ENCODE measurements around the gene CASP2.
A peak's percentile ranks its signal among the peaks of the same experiment; 100 is the strongest.

The CASP2 gene

DNA sequence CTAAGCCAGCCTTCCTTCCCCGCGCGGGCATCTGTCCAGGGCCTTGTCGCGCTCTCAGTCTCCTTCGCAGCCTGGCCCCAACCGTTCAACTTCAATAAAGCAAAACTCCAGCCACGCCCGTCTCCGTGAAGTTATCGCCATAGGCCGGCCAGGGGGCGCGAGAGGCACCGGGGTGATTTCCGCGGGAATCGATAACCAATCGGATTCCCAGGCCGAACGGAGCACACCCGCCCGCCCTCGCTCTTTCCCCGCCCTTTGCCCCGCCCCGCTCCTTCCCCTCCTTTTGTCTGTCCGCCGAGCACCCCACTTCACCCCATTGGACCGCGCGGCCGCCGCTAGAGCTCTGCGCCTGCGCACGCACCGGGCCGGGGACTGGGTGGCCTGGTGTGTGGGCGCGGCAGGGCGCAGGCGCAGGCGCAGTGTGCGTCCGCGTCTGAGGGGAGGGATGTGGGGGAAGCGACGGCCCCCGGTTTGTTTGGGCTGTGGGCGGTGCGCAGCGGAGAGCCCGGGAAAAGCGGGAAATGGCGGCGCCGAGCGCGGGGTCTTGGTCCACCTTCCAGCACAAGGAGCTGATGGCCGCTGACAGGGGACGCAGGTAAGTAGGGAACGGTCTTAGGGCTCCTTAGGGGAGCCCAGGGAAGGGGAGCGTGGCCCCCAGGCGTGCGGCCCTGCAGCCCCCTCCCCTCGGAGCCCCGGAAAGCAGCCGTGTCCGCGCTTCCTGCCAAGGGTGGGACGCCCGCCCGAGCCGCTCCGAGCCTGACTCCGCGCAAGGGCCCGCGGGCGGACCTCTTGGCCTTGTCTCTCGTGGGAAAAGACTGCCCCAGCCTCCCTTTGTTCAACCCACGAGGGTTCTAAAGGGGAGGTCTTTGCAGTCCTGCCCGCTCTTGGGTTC is at the start of gene CASP2:
TSS of gene CASP2 (plus strand) at position 417 of the 892 bp plus-strand sequence. CDS start at position 522, 105 bp downstream.
- Histone ChIP-seq H3K27me3 (ENCODE audit: insufficient read depth, low read length) (peaks cover 35% of the 10 kb centered on the region), H3K36me3 (ENCODE audit: insufficient read depth, low read depth, low read length) (peaks cover 31% of the 10 kb centered on the region), H3K4me3 (ENCODE audit: low read length) (peak within 1 kb of the TSS; percentile 99), H3K27ac (ENCODE audit: low read length) (peak within 1 kb of the TSS; percentile 91), H3K9me3 (ENCODE audit: insufficient read depth, low read depth, low read length) (peaks cover 7% of the 10 kb centered on the region; the same call in 1 of the 2 replicates), H3K4me1 (ENCODE audit: insufficient read depth, low read length) (peaks cover 12% of the 10 kb centered on the region), H3K9ac (ENCODE audit: low read depth, low read length) (peak within 1 kb of the TSS; percentile 99)

DNA sequence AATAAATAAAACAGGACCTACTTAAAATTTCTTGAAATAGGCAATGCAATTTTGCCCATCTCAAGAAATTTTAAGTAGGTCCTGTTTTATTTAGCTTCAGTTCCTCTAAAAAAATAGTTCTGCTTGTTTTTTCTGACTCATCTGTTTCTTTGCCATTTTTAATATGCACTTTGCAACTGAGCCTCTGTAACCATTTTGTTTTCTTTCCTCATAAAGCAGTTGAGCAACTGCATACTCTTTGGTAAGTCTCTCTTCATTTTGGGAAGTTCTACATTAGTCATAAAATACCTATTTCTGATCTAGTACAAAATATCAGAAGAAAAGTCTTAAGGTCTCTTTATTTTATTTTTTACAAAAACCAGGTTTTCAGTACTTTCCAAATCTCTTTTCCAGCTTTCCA is 48.3 kb upstream of the CASP2 start:
- Histone ChIP-seq H3K4me3 (ENCODE audit: low read length) (no peak overlapping the region), H3K4me1 (ENCODE audit: insufficient read depth, low read length) (no peaks in the 10 kb centered on the region), H3K9me3 (ENCODE audit: insufficient read depth, low read depth, low read length) (no peaks in the 10 kb centered on the region), H3K27ac (ENCODE audit: low read length) (no peak overlapping the region), H3K9ac (ENCODE audit: low read depth, low read length) (no peak overlapping the region), H3K27me3 (ENCODE audit: insufficient read depth, low read length) (peaks cover 10% of the 10 kb centered on the region), H3K36me3 (ENCODE audit: insufficient read depth, low read depth, low read length) (no peaks in the 10 kb centered on the region)

DNA sequence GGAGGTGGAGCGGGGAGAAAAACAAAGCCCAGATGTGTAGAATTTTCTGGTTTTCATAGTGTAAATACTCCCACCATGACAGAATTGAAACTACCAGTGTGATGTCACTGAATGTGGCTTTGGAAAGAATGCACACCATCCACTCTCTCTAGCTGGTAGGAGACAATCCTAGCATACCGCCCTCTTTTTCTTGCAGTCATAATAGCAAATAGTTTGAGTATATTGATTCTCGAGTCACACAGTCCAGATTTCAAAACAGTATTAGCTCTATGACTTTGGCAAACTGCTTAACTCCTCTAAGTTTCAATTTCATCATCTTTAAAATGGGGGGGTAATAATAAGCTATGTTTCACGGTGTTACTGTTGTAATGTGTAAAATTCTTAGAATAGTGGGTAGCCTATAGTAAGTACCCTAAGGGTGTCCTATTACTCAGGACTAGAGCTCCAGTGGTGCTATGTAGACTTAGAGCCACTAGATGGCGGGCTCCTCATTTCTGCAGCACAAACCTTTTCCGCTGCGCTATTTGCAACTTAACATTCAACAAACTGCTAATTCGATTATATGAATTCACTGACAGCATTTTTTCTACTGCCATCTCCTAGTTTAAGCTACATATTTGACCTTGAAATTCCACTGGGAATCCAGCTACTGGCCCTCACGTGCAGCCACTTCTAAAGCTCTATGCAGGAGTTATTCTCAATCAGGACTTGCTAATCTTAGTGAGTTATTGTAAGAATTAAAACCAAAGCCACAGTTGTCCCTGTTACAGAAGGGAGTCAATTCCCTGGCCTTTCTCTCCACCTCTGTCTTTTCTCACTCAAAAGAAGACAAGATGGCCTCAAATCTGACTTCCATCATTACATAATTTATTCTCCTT is 47.6 kb upstream of the CASP2 start:
- no peak overlapping the region for H3K27ac ChIP-seq (ENCODE audit: low read length)

DNA sequence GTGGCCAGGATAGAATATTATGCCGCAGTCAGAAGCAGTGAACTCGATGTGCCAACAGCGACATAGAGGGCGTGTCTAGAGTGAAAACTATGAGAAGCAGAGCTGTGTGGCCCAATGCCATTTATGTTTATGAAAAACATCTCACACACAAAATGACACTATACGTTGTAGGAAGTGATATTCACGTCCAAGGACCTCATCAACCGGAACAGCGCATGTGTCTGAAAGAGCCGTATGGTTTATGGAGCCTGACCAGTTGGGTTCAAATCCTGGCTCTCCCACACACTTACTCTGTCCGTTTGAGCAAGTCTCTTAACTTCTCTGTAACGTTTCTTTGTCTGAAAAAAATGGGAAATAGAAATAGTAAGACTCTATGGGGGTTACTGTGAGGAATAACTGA is 45.8 kb upstream of the CASP2 start:
- Histone ChIP-seq H3K36me3 (ENCODE audit: insufficient read depth, low read depth, low read length) (no peaks in the 10 kb centered on the region), H3K4me1 (ENCODE audit: insufficient read depth, low read length) (no peaks in the 10 kb centered on the region), H3K27ac (ENCODE audit: low read length) (no peak overlapping the region), H3K4me3 (ENCODE audit: low read length) (no peak overlapping the region), H3K27me3 (ENCODE audit: insufficient read depth, low read length) (peaks cover 10% of the 10 kb centered on the region), H3K9me3 (ENCODE audit: insufficient read depth, low read depth, low read length) (no peaks in the 10 kb centered on the region), H3K9ac (ENCODE audit: low read depth, low read length) (no peak overlapping the region)

More for the DNA sequence above, 47.6 kb upstream of the CASP2 start:
- Histone ChIP-seq H3K9ac (ENCODE audit: low read depth, low read length) (no peak overlapping the region), H3K27me3 (ENCODE audit: insufficient read depth, low read length) (peaks cover 10% of the 10 kb centered on the region), H3K4me3 (ENCODE audit: low read length) (no peak overlapping the region), H3K4me1 (ENCODE audit: insufficient read depth, low read length) (no peaks in the 10 kb centered on the region), H3K36me3 (ENCODE audit: insufficient read depth, low read depth, low read length) (no peaks in the 10 kb centered on the region), H3K9me3 (ENCODE audit: insufficient read depth, low read depth, low read length) (no peaks in the 10 kb centered on the region)

- Histone ChIP-seq H3K36me3 (ENCODE audit: insufficient read depth, low read depth, low read length) (no peaks in the 10 kb centered on the region), H3K9ac (ENCODE audit: low read depth, low read length) (no peak overlapping the region), H3K4me1 (ENCODE audit: insufficient read depth, low read length) (no peaks in the 10 kb centered on the region), H3K27ac (ENCODE audit: low read length) (no peak overlapping the region), H3K4me3 (ENCODE audit: low read length) (no peak overlapping the region), H3K27me3 (ENCODE audit: insufficient read depth, low read length) (peaks cover 10% of the 10 kb centered on the region), H3K9me3 (ENCODE audit: insufficient read depth, low read depth, low read length) (no peaks in the 10 kb centered on the region)
Measured at GRCh38 chr7:143243111-143243510, 45.0 kb upstream of the CASP2 start.

DNA sequence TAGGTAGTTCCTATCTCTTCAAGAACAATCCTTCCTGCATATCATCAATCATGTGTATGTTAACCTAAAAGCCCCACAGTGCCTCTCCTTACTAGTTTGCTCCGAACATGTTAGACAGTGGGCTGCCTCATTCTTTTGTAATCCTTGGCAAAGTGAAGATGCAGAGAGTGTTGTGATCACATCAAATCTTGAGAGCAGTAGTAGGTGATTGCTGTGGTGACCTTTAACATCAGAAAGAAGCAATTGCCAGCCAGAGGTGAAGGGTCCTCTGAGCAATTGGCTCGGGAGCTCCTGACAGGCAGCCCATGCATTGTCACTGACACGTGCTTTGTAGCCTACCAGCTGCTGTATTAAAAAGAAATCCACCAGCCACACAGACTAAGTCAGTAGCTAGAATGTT is 44.5 kb upstream of the CASP2 start:
- Histone ChIP-seq H3K4me3 (ENCODE audit: low read length) (no peak overlapping the region), H3K27ac (ENCODE audit: low read length) (no peak overlapping the region), H3K9me3 (ENCODE audit: insufficient read depth, low read depth, low read length) (no peaks in the 10 kb centered on the region), H3K27me3 (ENCODE audit: insufficient read depth, low read length) (peaks cover 10% of the 10 kb centered on the region), H3K9ac (ENCODE audit: low read depth, low read length) (no peak overlapping the region), H3K36me3 (ENCODE audit: insufficient read depth, low read depth, low read length) (no peaks in the 10 kb centered on the region), H3K4me1 (ENCODE audit: insufficient read depth, low read length) (no peaks in the 10 kb centered on the region)

DNA sequence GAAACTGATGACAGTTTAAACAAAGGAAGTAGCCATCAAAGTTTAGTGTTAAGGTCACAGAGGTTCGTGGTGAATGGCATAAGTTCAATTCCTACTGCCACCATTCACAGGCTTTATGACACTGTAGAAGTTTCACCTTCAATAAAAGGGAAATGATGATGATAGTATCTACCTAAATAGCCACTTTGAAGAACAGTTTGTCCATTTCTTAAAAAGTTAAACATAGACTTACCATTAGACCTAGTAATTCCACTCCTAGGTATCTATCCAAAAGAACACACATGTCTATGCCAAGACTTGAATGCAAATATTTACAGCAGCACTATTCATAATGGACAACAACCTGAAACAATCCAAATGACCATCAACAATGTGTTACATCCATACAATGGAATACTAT is 43.8 kb upstream of the CASP2 start:
- no peaks in the 10 kb centered on the region for H3K4me1 ChIP-seq (ENCODE audit: insufficient read depth, low read length)
- H3K36me3 ChIP-seq (ENCODE audit: insufficient read depth, low read depth, low read length): no peaks in the 10 kb centered on the region
- H3K4me3 ChIP-seq (ENCODE audit: low read length): no peak overlapping the region
- H3K27me3 ChIP-seq (ENCODE audit: insufficient read depth, low read length): peaks cover 10% of the 10 kb centered on the region
- no peak overlapping the region for H3K27ac ChIP-seq (ENCODE audit: low read length)
- no peak overlapping the region for H3K9ac ChIP-seq (ENCODE audit: low read depth, low read length)
- no peaks in the 10 kb centered on the region for H3K9me3 ChIP-seq (ENCODE audit: insufficient read depth, low read depth, low read length)

- Histone ChIP-seq H3K27ac (ENCODE audit: low read length) (no peak overlapping the region), H3K9me3 (ENCODE audit: insufficient read depth, low read depth, low read length) (no peaks in the 10 kb centered on the region), H3K27me3 (ENCODE audit: insufficient read depth, low read length) (peaks cover 10% of the 10 kb centered on the region), H3K9ac (ENCODE audit: low read depth, low read length) (no peak overlapping the region), H3K36me3 (ENCODE audit: insufficient read depth, low read depth, low read length) (no peaks in the 10 kb centered on the region), H3K4me1 (ENCODE audit: insufficient read depth, low read length) (no peaks in the 10 kb centered on the region), H3K4me3 (ENCODE audit: low read length) (no peak overlapping the region)
Measured at GRCh38 chr7:143245123-143245522, 43.0 kb upstream of the CASP2 start.

DNA sequence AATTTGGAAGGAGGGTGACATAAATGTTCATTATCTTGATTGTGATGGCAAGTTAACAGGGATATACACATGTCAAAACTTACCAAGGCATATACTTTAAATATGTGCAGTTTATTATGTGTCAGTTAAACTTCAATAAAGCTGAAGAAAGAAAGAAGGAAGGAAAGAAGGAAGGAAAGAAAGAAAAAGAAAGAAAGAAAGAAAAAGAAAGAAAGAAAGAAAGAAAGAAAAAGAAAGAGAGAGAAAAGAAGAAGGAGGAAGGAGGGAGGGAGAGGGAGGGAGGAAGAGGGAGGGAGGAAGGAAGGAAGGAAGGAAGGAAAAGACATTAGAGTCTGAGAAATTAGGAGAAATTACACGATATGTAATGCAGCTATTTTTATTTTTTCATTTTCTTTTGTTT is 40.8 kb upstream of the CASP2 start:
- H3K4me3 ChIP-seq (ENCODE audit: low read length): no peak overlapping the region
- H3K27ac ChIP-seq (ENCODE audit: low read length): no peak overlapping the region
- H3K9me3 ChIP-seq (ENCODE audit: insufficient read depth, low read depth, low read length): no peaks in the 10 kb centered on the region
- no peaks in the 10 kb centered on the region for H3K27me3 ChIP-seq (ENCODE audit: insufficient read depth, low read length)
- H3K4me1 ChIP-seq (ENCODE audit: insufficient read depth, low read length): no peaks in the 10 kb centered on the region
- H3K36me3 ChIP-seq (ENCODE audit: insufficient read depth, low read depth, low read length): no peaks in the 10 kb centered on the region
- no peak overlapping the region for H3K9ac ChIP-seq (ENCODE audit: low read depth, low read length)

- Histone ChIP-seq H3K9ac (ENCODE audit: low read depth, low read length) (no peak overlapping the region), H3K27ac (ENCODE audit: low read length) (no peak overlapping the region), H3K36me3 (ENCODE audit: insufficient read depth, low read depth, low read length) (no peaks in the 10 kb centered on the region), H3K27me3 (ENCODE audit: insufficient read depth, low read length) (no peaks in the 10 kb centered on the region), H3K9me3 (ENCODE audit: insufficient read depth, low read depth, low read length) (no peaks in the 10 kb centered on the region), H3K4me3 (ENCODE audit: low read length) (no peak overlapping the region), H3K4me1 (ENCODE audit: insufficient read depth, low read length) (no peaks in the 10 kb centered on the region)
Measured at GRCh38 chr7:143248761-143249354, 39.3 kb upstream of the CASP2 start.

DNA sequence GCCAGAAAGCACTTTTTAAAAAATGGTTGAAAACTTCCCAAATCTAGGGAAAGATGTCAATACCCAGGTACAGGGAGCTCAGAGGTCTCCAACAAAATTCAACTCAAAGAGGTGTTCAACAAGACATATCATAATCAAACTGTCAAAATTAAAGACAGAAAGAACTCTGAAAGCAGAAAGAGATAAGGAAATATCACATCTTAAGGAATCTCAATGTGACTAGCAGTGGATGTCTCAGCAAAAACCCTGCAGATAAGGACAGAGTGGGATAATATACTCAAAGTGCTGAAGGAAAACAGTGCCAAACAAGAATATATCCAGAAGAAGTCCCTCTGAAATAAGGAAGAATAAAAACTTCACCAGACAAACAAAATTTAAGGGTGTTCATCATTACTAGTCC is 38.0 kb upstream of the CASP2 start:
- no peaks in the 10 kb centered on the region for H3K4me1 ChIP-seq (ENCODE audit: insufficient read depth, low read length)
- H3K9ac ChIP-seq (ENCODE audit: low read depth, low read length): no peak overlapping the region
- no peak overlapping the region for H3K4me3 ChIP-seq (ENCODE audit: low read length)
- H3K27me3 ChIP-seq (ENCODE audit: insufficient read depth, low read length): no peaks in the 10 kb centered on the region
- no peaks in the 10 kb centered on the region for H3K36me3 ChIP-seq (ENCODE audit: insufficient read depth, low read depth, low read length)
- H3K27ac ChIP-seq (ENCODE audit: low read length): no peak overlapping the region
- H3K9me3 ChIP-seq (ENCODE audit: insufficient read depth, low read depth, low read length): no peaks in the 10 kb centered on the region

Data from iPS-20b (cell line).